HG03354 (cell line): ENCODE measurements around the gene CLIC4.
"Not testable (repeated sequence)": the region's sequence is repeated elsewhere in the genome, so short reads cannot be mapped to it uniquely, and the experiment has no call there.

Experiments
- ATAC-seq: cut with Tn5 transposase; IDR thresholded peaks from one replicate; pipeline ENCODE4 v1.9.1; 2021; ENCODE audit warnings: mild to moderate bottlenecking; ENCODE audit not compliant: unreplicated experiment, poor library complexity, severe bottlenecking

CLIC4 gene

GRCh38 chr1:24768873-24769605 lies 23.8 kb downstream of the CLIC4 start:
- ATAC-seq = no peak

DNA sequence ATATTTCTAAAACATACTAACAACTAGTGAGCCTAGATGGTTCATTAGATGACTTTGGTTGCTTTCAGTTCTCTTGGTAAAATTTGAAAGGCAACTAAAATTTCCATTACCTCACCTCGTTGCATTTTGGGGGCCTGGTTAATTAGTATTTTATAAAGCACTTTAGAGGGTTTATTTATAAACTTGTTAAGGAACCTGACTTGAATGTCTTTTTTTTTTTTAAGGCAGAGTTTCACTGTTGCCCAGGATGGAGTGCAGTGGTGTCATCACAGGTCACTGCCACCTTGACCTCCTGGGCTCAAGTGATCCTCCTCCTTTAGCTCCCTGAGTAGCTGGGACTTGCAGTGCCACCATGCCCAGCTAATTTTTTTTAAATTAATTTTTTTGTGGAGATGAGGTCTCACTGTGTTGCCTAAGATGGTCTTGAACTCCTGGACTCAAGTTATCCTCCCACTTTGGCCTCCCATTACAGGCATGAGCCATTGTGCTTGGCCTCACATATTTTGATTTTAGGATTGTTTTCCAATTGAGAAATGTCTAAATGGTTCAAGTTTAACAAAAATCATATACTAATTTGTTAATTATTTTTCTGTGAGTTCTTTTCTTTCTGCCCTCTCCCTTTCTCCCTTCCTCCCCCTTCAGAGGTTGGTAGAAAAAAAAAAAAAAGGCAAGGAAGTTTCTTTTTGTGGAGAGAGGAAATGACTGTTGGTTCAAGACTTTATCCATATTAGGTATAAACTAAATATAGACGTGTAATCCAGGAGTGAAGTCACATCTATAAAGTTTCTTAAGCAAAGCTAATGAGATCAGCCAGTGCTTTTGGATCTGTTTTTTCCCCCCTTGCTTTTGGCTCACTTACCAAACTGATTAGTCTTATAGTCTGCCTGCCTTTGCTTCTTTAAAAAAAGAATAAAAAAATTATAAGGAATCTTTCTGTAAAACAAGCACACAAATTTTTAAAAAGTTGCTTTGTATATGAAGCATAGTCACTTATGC lies 24.7 kb downstream of the CLIC4 start:
- ATAC-seq = no peak

- no peak for ATAC-seq
Observed at GRCh38 chr1:24770881-24771280, 25.6 kb downstream of the CLIC4 start.

GRCh38 chr1:24771574-24771973 lies 26.3 kb downstream of the CLIC4 start:
- no peak for ATAC-seq

- ATAC-seq = no peak
Observed at GRCh38 chr1:24773618-24774017, 28.4 kb downstream of the CLIC4 start.

- ATAC-seq = no peak
Observed at GRCh38 chr1:24775348-24775747, 30.1 kb downstream of the CLIC4 start.

- ATAC-seq = no peak
Observed at GRCh38 chr1:24775916-24776315, 30.7 kb downstream of the CLIC4 start.

GRCh38 chr1:24776821-24777220 lies 31.6 kb downstream of the CLIC4 start:
- ATAC-seq = no peak

GRCh38 chr1:24778141-24778540 lies 32.9 kb downstream of the CLIC4 start:
- ATAC-seq = no peak

DNA sequence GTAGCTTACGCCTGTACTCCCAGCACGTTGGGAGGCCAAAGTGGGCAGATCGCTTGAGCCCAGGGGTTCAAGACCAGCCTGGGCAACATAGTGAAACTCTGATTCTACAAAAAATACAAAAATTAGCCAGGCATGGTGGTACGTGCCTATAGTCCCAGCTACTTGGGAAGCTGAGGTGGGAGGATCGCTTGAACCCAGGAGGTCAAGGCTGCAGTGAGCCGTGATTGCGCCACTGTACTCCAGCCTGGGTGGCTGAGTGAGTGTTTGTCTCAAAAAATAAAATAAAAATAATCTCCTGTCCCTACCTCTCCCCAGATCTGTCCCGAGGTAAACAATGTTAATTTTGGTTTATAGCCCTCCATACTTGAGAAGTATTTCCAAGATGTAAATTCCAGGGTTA lies 34.0 kb downstream of the CLIC4 start:
- ATAC-seq = not testable (repeated sequence)

DNA sequence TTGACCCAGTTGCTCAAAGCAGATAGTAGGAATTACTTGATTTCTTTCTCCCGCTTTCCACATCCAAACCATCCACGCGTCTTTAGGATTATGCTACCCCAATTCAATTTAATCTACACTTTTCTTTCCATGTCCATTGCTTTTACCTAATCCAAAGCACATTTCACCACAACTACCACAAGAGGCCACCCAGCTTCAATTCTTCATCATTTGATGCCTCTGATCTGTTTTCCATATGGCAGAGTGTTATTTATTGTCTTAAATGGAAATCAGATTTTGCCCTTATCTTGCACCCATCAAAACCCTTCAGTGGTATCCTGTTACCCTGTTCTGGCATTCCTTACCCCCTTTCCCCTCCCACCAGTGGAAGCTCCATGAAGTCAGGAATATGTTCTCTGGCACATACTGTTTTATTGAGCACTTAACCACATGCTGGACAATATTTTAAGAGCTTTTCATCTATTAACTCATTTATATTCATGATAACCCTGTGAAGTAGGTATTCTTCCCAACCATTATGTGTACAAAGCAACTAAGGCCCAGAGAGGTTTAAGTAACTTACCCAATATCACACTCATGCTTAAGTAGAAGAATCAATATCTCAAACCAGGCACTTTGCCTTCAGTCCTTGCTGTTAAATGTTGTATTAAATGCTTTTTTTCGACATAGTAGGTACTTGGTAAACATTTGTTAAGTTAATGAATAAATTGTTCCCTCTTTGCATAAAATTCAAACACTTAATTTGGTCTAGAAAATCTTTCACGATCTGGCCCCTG lies 34.6 kb downstream of the CLIC4 start:
- ATAC-seq = no peak

- not testable (repeated sequence) for ATAC-seq
Observed at GRCh38 chr1:24780626-24781025, 35.4 kb downstream of the CLIC4 start.

DNA sequence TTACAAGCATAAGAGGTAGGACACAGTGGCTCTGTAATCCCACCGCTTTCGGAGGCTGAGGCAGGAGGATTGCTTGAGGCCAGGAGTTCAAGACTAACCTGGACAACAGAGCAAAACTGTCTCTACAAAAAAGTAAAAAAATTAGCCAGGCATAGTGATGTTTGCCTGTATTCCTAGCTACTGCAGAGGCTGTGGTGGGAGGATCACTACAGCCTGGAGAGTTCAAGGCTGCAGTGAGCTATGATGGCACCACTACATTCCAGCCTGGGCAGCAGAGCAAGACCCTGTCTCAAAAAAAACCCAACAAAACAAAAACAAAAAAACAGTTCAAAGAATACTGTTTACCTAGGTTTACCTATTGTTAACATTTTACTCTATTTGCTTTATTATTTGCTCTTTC lies 37.4 kb downstream of the CLIC4 start:
- ATAC-seq = no peak

- ATAC-seq = no peak
Observed at GRCh38 chr1:24783713-24784112, 38.5 kb downstream of the CLIC4 start.

GRCh38 chr1:24786191-24786590 lies 40.9 kb downstream of the CLIC4 start:
- no peak for ATAC-seq

DNA sequence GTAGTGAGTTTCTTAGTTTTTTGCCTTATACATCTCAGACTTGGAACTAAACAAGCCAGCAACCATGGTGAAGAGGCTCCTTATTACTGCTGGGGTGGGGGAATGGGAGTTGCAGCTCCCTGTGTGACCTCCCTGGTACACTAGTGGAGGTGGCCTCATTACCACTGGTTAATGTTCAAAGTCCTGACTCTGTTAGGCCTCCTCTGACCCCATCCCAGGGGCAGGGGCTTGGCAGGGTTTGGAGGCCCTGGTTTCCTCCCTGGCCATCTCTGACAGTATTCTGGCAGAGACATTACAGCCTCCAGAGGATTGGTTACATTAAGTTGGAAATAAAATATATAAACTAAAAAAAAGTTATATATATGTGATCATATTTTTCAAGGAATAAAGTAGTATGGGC lies 45.2 kb downstream of the CLIC4 start:
- ATAC-seq = no peak

DNA sequence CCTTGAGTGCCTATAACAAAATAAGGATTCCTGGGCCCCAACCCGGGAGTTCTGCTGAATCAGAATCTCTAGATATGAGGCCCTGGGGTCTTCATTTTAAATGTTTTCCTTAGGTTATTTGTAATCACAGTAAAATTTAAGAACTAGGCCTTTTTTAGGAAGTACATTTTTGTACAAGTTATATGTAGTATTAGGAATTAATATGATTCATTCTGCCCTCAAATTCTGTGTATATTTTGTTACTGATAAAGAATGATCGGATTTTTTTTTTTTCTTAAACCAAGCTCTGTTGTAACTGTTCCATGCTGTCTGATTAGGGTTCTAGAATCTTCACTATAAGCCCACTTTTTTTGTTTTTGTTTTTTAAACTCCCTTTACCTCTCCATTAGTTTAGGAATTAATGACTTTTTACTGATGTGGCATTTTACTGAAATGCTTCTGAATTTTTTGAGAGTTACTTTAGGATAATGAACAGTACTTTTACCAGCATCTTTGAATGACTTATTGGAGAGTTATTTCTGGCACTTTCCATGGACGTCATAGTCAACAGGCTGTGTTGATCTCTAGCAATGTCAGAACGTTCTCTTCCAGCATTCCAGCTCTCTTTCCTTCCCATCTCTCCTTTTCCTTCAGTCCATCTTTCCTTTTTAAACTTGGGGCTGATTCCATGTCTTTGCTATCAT lies 48.3 kb downstream of the CLIC4 start:
- ATAC-seq = no peak

DNA sequence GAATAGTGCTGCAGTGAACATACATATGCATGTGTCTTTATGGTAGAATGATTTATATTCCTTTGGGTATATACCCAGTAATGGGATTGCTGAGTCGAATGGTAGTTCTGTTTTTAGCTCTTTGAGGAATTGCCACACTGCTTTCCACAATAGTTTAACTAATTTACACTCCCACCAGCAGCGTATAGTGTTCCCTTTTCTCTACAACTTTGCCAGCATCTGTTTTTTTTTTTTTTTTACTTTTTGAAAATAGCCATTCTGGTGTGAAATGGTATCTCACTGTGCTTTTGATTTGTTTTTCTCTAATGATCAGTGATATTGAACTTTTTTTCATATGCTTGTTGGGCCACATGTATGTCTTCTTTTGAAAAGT lies 48.9 kb downstream of the CLIC4 start:
- not testable (repeated sequence) for ATAC-seq

- ATAC-seq = no peak
Observed at GRCh38 chr1:24795236-24795635, 50.0 kb downstream of the CLIC4 start.

DNA sequence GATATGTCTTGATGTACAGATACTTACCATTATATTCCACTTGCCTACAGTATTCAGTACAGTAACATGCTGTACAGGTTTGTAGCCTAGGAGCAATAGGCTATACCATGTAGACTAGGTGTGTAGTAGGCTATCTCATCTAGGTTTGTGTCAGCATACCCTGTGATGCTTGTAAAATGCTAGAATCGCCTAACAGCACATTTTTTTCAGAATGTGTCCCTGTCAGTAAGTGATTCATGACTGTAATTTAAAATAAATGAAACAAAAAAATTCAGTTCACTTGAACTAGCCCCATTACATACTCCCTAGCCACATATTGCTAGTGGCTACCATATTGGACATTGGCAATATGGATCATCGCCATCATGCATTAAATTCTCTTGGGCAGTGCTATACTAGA lies 51.3 kb downstream of the CLIC4 start:
- ATAC-seq = no peak
